ENCODE results near the gene SLC17A2. TPM values are rescaled to one million over a fixed set of nuclear protein-coding genes. Genes with fewer than 3 reads are reported as not detected.

The SLC17A2 gene
- total and polyA plus RNA-seq, 2 of the 13 experiments (the other 11 are each of a cell fraction or from before 2014, with no cell fraction given): 11.2 to 32.4 TPM

- TF ChIP-seq, protein P1, sequence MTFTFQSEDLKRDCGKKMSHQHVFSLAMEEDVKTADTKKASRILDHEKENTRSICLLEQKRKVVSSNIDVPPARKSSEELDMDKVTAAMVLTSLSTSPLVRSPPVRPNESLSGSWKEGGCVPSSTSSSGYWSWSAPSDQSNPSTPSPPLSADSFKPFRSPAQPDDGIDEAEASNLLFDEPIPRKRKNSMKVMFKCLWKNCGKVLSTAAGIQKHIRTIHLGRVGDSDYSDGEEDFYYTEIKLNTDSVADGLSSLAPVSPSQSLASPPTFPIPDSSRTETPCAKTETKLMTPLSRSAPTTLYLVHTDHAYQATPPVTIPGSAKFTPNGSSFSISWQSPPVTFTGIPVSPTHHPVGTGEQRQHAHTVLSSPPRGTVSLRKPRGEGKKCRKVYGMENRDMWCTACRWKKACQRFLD (CRISPR knock-in tag; IDR thresholded peaks at IDR 0.05; ENCODE audit: borderline replicate concordance): no peak
Observed at GRCh38 chr6:25888626-25889025, 41.9 kb downstream of the SLC17A2 start (continued).

DNA sequence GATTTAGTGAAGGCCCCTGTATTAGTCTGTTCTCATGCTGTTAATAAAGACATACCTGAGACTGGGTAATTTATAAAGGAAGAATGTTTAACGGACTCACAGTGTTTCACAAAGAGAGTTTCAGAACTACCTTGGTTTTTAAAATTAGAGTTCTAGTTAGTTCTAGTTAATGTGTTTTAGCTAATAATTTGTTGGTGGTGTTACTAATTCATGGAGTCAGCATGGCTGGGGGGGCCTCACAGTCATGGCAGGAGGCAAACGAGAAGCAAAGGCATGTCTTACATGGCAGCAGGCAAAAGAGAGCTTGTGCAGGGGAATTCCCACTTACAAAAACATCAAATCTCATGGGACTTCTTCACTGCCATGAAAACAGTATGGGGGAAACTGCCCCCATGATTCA lies 44.4 kb downstream of the SLC17A2 start:
- CTCF ChIA-PET (ENCODE audit: low intra/inter-chr PET ratio, low total read pairs): no interaction called here
- H3K4me3 ChIP-seq (replicated peaks in 1 of 3; ENCODE audit: insufficient read depth in 1 of 3, low read depth in 2 of 3, low read length in 3 of 3): no peak overlapping the region
- 83% methylated on average over 2 of the region's 2 CpGs for WGBS (ENCODE audit: low lambda C conversion rate)
- FAIRE-seq (no peak), DNase-seq (ENCODE audit: low spot score) (no peak), ATAC-seq (no peak)
- no peak overlapping the region for H3K27ac ChIP-seq (ENCODE audit: extremely low read length, insufficient read depth, low read length)
- H3K36me3 ChIP-seq (replicated peaks in 1 of 2; ENCODE audit: control insufficient read depth in 1 of 2, insufficient read depth in 2 of 2, low read length in 2 of 2): no peaks in the 10 kb centered on the region
- no peaks in the 10 kb centered on the region for H3K79me2 ChIP-seq (ENCODE audit: insufficient read depth, low read length)
- H3K4me2 ChIP-seq (ENCODE audit: low read depth, low read length): no peak overlapping the region
- H3K9ac ChIP-seq (ENCODE audit: insufficient read depth, low read depth, low read length): no peak overlapping the region
- intact Hi-C loops (cut with micrococcal nuclease; ENCODE audit: unreplicated experiment): no loop called here
- H4K20me1 ChIP-seq (ENCODE audit: insufficient read depth, low read length): no peaks in the 10 kb centered on the region
- no peaks in the 10 kb centered on the region for H3K27me3 ChIP-seq (ENCODE audit: control insufficient read depth in 1 of 2, insufficient read depth in 2 of 2, low read length in 2 of 2)
- in situ Hi-C loops (cut with HindIII; ENCODE audit: extremely low pct_ligation_motif_present, low pct_unique_long_range_greater_than_20kb): loop anchor here (25.0 kb wide), 1 partner anchor 624 kb away; no protein-coding TSS in a partner anchor
- no peaks in the 10 kb centered on the region for H3K9me3 ChIP-seq (ENCODE audit: low read length)
- POLR2A ChIA-PET: no interaction called here
- peaks cover 22% of the 10 kb centered on the region for H3K4me1 ChIP-seq (ENCODE audit: insufficient read depth, low read length)
- no peak overlapping the region for H2AFZ ChIP-seq (ENCODE audit: low read length)
- BruUV-seq (replicated peaks): no TSS peak
- no peak for TF ChIP-seq ZBTB3 (CRISPR knock-in tag; IDR thresholded peaks at IDR 0.05; ENCODE audit: borderline replicate concordance, low read depth)
- no peak for TF ChIP-seq ZNF367 (CRISPR knock-in tag; IDR thresholded peaks at IDR 0.05; ENCODE audit: borderline replicate concordance)
- TF ChIP-seq, protein P2, sequence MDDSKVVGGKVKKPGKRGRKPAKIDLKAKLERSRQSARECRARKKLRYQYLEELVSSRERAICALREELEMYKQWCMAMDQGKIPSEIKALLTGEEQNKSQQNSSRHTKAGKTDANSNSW (CRISPR knock-in tag; IDR thresholded peaks at IDR 0.05; ENCODE audit: borderline replicate concordance): no peak
- TF ChIP-seq, protein P3, sequence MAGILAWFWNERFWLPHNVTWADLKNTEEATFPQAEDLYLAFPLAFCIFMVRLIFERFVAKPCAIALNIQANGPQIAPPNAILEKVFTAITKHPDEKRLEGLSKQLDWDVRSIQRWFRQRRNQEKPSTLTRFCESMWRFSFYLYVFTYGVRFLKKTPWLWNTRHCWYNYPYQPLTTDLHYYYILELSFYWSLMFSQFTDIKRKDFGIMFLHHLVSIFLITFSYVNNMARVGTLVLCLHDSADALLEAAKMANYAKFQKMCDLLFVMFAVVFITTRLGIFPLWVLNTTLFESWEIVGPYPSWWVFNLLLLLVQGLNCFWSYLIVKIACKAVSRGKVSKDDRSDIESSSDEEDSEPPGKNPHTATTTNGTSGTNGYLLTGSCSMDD (CRISPR knock-in tag; IDR thresholded peaks at IDR 0.05): no peak
- TF ChIP-seq CBX2 (IDR thresholded peaks at IDR 0.05; ENCODE audit: low read depth, low read length): no peak
- no peak for TF ChIP-seq CBX2 (CRISPR knock-in tag; IDR thresholded peaks at IDR 0.05; ENCODE audit: low read depth)
- no peak for TF ChIP-seq ZNF850 (CRISPR knock-in tag; conservative IDR thresholded peaks at IDR 0.05)
- no peak for TF ChIP-seq IKZF5 (CRISPR knock-in tag; IDR thresholded peaks at IDR 0.05)
- no peak for TF ChIP-seq FOXK1 (CRISPR knock-in tag; IDR thresholded peaks at IDR 0.05; ENCODE audit: borderline replicate concordance, low read depth)
- no peak for TF ChIP-seq AFF4 (CRISPR knock-in tag; IDR thresholded peaks at IDR 0.05)
- no peak for TF ChIP-seq ZNF773 (CRISPR knock-in tag; IDR thresholded peaks at IDR 0.05; ENCODE audit: borderline replicate concordance)
- TF ChIP-seq AGO1 (IDR thresholded peaks at IDR 0.05; ENCODE audit: low read depth, low read length, poor library complexity, severe bottlenecking): no peak
- TF ChIP-seq ZNF232 (CRISPR knock-in tag; IDR thresholded peaks at IDR 0.05; ENCODE audit: borderline replicate concordance): no peak
- no peak for TF ChIP-seq NFYB (CRISPR knock-in tag; IDR thresholded peaks at IDR 0.05)
